GM21717 (cell line): Measurements from ENCODE around the gene CDK18.
"Not testable (repeated sequence)": the region's sequence is repeated elsewhere in the genome, so short reads cannot be mapped to it uniquely, and the experiment has no call there.

Source experiments
- ATAC-seq: cut with Tn5 transposase; IDR thresholded peaks from one replicate; pipeline ENCODE4 v1.9.1; 2021; ENCODE audit warnings: mild to moderate bottlenecking, moderate library complexity; ENCODE audit not compliant: unreplicated experiment

CDK18 gene

DNA sequence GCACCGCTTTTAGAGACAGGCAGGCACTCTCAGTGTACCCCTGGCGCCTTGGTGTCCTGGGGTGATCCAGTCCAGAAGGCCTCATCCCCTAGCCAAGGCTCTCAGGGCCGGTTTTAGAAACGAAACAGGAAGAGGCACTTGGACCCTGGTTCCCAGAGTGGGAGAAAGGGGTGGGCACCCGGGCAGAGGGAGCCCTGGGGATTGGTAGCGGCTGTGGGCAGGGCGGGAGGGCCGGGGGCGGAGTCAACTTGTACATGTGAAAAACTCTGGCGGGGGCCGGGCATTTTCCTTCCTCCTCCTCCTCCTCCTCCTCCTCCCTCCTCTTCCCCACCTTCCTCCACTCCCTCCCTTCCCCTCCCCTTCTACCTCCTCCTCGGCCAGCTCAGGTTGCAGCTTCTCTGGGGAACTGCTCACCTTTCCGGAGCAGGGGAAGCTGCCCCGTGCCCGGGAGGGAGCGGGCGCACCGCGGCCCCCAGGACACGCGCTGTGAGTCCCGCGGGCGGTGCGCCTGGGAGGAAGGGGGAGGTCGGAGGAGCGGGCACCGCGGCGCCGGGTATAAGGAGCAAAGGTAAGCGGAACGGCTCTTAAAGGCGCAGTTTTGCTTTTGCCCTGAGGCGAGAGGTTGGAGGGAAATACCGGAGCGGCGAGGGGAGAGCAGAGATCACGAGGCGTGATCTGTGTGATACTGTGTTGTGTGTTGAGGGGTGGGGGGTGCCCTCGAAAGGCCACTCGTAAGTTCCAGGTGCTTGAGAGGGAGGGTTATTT is at the start of gene CDK18:
CDK18 (plus strand) TSS at position 359 of the 765 bp plus-strand sequence. CDS start 18,499 bp downstream, outside the sequence.
- ATAC-seq, result no peak

DNA sequence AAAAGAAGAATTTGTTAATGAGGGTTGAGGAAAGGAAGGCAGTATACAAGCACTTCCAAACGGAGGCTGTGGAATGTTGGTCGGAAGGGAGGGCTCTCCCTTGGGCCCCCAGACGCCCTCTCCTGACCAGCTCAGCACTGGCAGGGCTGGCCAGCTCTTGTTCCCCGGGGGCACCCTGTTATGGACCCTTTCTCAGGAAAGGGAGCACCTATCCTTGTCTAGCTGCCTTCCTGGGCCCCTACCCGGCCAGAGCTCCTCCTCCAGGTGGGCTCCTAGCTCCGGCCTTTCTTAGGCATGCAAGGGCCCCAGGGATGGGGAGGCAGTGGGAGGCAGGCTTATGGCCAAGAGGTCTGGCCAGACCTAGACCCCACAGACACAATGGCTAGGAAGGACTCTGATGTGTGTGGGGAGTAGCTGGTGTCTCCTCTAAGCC is 49.5 kb upstream of the CDK18 start:
- ATAC-seq, result no peak

DNA sequence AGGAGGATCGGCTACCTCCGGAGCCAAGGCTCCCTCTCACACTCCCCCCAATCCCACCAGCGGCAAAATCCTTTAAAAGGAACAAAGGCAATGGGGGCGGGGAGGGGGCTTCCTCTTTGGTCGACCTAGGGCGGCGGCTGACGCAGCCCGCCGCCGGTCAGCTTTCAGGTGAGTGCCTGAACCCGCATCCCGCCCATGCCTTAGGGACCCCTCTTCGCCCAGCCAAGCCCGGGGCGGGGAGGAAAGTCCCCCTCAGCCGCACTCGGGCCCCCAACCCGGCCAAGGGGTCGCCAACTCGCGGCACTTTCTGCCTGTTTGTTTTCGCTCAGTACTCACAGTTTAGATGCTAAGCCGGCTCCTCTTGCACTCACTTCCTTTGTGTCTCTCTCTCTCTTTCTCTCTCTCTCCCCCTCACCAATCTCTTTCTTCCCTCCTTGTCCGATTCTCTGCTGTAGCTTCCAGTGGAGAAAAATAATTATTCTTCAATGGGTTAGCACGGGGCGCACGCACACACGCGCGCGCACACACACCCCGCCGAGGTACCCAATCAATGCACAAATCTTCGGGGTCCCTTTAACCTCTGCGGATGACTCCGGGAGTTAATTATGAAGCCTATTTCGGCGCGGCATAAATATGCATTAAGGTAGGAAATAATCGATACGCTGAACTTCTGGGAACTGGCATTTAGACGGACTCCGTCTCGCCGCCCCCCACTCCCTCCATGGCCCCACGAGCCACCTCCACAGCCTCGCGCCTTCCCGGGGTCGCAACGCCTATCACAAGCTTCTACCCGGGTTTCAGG is 48.7 kb upstream of the CDK18 start, which contains the start of gene BLACAT1:
BLACAT1 (minus strand) TSS at position 465 of the 802 bp plus-strand sequence.
- no peak for ATAC-seq

- ATAC-seq, result no peak
Observed at GRCh38 chr1:205456383-205456867, 48.0 kb upstream of the CDK18 start.

- no peak for ATAC-seq
Observed at GRCh38 chr1:205456868-205457745, 47.4 kb upstream of the CDK18 start.

- no peak for ATAC-seq
Observed at GRCh38 chr1:205458777-205459566, 45.5 kb upstream of the CDK18 start.

- no peak for ATAC-seq
Observed at GRCh38 chr1:205465392-205465791, 39.1 kb upstream of the CDK18 start.

GRCh38 chr1:205466595-205467220 is 37.8 kb upstream of the CDK18 start:
- no peak for ATAC-seq

DNA sequence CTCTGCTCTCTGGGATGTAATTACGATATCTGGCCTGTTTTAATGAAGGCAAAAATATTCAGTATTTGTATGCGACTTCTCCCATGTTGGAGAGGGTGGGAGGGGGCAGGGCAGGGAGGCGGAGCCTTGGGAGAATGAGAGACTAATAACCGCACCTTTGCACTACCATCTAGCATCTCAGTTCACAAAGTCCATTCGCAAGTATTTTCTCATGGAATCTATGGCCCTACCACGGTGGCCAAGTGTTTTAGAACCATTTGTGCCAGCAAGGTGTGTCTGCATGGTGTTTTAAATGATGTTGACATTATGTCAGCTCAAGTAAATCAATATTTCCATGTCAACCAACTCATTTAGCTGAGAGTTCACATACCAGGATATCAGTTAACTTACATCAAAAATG is 34.3 kb upstream of the CDK18 start:
- no peak for ATAC-seq

DNA sequence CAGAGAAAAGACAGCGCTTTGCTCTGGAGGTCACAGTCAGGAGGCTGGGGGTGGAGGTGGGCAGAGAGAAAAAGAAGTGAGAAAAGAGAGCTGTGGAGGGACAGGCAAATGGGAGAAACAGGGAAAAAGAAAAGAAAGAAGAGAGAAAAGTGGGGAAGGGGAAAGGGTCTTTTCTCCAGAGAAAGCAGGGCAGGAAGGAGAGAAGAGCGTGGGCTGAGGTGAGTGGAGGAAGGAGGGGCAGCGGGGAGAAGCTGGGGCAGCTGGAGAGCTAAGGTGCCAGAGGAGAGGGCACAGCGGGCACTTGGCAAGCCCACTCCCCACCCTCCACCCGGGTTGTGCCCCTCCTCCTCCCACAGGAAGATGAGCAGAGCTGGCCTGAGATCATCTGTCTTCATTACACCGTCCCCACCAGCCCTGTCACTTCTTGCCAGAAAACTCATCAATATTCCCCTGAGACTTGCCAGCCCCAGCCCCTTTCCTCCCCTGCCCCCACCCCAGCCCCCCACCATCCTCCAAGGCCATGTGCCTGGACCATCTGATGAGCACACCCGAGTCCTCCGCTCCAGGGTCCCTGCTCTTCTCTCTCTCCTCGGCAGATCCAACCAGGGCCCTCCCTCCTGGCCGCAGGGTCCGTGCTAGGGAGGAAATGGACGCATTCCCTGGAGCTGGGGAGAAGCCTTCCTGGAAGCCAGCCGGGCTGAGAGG is 31.6 kb upstream of the CDK18 start:
- ATAC-seq, result no peak

DNA sequence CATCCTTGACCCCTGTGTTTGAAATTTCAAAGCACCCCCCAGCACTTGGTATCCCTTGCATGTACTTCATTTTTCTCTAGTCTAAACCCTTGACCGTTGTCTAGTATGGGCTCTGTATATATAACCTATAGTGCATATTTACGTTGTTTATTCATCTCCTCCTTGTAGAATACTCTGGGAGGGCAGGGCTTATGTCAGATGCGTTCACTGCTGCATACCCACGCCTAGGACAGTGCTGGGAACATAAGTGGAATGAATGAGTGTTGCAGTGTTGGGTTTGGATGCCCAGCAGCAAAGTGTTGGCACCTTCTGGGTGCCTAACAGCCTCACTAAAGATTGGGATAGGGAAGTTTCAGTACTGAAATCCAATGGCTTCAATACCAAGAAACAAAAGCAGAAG is 31.0 kb upstream of the CDK18 start:
- ATAC-seq, result no peak

DNA sequence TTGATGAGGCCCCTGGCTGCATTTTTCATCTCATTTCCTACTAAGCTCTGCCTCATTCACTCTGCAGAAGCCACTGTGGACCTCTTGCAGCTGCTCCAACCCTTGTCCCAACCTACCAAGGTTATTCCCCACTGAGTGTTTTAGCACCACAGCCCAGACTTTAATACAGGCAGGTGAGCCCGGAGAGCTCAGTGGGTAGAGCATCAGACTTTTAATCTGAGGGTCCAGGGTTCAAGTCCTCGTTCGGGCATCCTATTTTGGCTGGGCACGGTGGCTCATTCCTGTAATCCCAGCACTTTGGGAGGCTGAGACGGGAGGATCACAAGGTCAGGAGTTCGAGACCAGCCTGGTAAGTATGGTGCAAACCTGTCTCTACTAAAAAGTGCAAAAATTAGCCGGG is 30.5 kb upstream of the CDK18 start:
- ATAC-seq, result no peak

GRCh38 chr1:205474571-205474970 is 29.9 kb upstream of the CDK18 start:
- ATAC-seq, result no peak

DNA sequence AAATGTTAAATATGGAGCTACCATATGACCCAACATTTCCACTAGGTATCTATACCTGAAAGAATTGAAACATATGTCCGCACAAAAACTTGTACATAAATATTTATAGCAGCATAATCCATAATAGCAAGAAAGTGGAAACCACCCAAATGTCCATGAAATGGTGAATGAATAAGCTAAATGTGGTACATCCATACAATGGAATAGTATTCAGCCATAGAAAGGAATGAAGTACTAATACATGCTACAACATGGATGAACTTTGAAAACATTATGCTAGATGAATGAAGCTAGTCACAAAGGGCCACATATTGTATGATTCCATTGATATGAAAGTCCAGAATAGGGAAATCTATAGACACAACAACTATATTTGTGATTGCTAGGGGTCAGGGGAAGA is 28.6 kb upstream of the CDK18 start:
- ATAC-seq, result no peak

GRCh38 chr1:205476648-205477047 is 27.8 kb upstream of the CDK18 start:
- no peak for ATAC-seq

DNA sequence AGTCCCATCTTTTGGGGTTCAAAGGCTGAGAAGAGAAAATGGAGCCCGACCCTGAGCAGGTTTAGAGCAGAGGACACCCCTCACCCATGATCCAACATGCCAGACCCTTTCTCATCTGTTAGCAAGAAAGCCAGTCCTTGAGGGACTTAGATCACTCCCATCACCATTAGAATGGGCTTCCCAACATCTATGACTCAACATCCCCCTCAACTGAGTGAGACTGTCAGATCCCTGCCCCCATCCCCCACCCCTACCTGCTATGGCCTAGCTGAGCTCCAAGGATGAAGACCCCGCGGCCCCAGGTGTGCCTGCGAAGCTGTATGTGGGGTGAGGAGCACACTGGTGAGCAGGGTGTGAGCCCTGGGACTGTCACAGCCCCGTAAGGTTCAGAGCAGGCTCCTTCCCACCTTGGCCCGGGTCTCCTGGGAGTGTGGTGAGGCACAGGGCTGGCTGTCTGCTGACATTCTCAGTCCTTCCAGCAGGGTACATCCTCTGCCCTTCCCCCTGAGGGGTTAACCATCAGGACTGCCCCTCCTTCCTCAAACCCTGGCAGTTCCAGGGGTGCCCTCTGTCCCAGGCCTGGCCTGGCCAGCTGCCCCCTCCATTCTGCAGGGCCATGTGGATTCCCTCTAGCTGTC is 27.2 kb upstream of the CDK18 start:
- ATAC-seq, result no peak

DNA sequence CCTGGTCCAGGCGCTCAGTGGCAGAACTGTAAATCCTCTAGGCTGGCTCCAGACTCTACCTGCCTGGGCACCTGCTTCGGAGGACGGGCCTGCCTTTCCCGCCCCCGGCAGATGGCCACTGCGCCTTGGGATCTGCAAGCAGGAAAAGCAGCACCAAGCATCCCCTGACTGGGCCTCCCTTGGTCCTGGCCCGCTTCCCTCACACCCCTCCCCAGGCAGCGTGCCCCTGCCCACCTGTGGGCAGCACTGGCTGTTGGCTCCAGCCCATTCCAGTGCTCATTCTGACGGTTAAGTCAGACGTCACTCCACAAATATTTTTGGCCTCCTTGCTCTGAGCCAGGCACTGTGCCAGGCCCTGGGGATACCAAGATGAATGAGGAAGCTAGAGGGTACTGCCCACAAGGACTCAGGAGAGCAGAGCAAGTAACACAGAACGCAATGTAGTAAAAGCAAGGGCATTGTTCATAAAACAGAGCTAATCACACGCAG is 26.7 kb upstream of the CDK18 start:
- no peak for ATAC-seq

GRCh38 chr1:205478985-205479384 is 25.5 kb upstream of the CDK18 start:
- not testable (repeated sequence) for ATAC-seq
